GM23248 (cell line): Measurements from ENCODE around the gene SNAPC4. TPM values are rescaled to one million over a fixed set of nuclear protein-coding genes. Genes with fewer than 3 reads are reported as not detected.

Experiments used
- DNase-seq: peaks from one replicate; pipeline ENCODE4 v3.0.0-alpha.2; 2015
- H2AFZ ChIP-seq: fragments of 200-600 bp; sonication (generic); 2 replicates; pipeline ENCODE4 v1.6.1; 2016; ENCODE audit warnings: antibody characterized with exemption
- H3F3A ChIP-seq: fragments of 200-600 bp; sonication (generic); 2 replicates; pipeline ENCODE4 v1.6.1; 2016; ENCODE audit warnings: mild to moderate bottlenecking, antibody characterized with exemption, mixed run types; ENCODE audit not compliant: insufficient read depth
- H3K27ac ChIP-seq: fragments of 200-600 bp; sonication (generic); 2 replicates; pipeline ENCODE4 v1.5.1; 2016; ENCODE audit warnings: mild to moderate bottlenecking
- H3K27me3 ChIP-seq: fragments of 200-600 bp; sonication (generic); replicated peaks from 2 replicates; pipeline ENCODE4 v1.6.1; 2016; ENCODE audit warnings: mild to moderate bottlenecking; ENCODE audit not compliant: insufficient read depth
- H3K36me3 ChIP-seq: fragments of 200-600 bp; sonication (generic); 2 replicates; pipeline ENCODE4 v1.6.1; 2016; ENCODE audit warnings: low read depth, mild to moderate bottlenecking
- H3K4me1 ChIP-seq: fragments of 200-600 bp; sonication (generic); 2 replicates; pipeline ENCODE4 v1.6.1; 2016; ENCODE audit warnings: mild to moderate bottlenecking; ENCODE audit not compliant: insufficient read depth
- H3K4me2 ChIP-seq: fragments of 200-600 bp; sonication (generic); one replicate; pipeline ENCODE4 v1.6.1; 2016; ENCODE audit warnings: mild to moderate bottlenecking; ENCODE audit not compliant: unreplicated experiment
- H3K4me3 ChIP-seq: fragments of 200-600 bp; sonication (generic); 2 replicates; pipeline ENCODE4 v1.5.1; 2016; ENCODE audit warnings: mild to moderate bottlenecking
- H3K79me2 ChIP-seq: fragments of 200-600 bp; sonication (generic); 2 replicates; pipeline ENCODE4 v1.6.1; 2016; ENCODE audit warnings: mild to moderate bottlenecking; ENCODE audit not compliant: insufficient read depth
- H3K9ac ChIP-seq: fragments of 200-600 bp; sonication (generic); 2 replicates; pipeline ENCODE4 v1.6.1; 2016; ENCODE audit warnings: mild to moderate bottlenecking
- H3K9me2 ChIP-seq: fragments of 200-600 bp; sonication (generic); 2 replicates; pipeline ENCODE4 v1.6.1; 2016; ENCODE audit warnings: mixed run types, mild to moderate bottlenecking, moderate library complexity; ENCODE audit not compliant: insufficient read depth
- H3K9me3 ChIP-seq: fragments of 200-600 bp; sonication (generic); one replicate; pipeline ENCODE4 v1.6.1; 2017; ENCODE audit warnings: low read depth
- H4K20me1 ChIP-seq: fragments of 200-600 bp; sonication (generic); 2 replicates; pipeline ENCODE4 v1.6.0; 2016; ENCODE audit not compliant: insufficient read depth
- EZH2 ChIP-seq: fragments of 200-600 bp; sonication (generic); IDR thresholded peaks from 2 replicates; pipeline ENCODE4 v1.6.1; 2018; ENCODE audit warnings: antibody characterized with exemption, mild to moderate bottlenecking; ENCODE audit not compliant: insufficient read depth, poor library complexity, severe bottlenecking
- EZH2phosphoT487 ChIP-seq: fragments of 200-600 bp; sonication (generic); IDR thresholded peaks from 2 replicates; pipeline ENCODE4 v1.6.1; 2018; ENCODE audit warnings: antibody characterized with exemption, moderate library complexity, mild to moderate bottlenecking, low read depth; ENCODE audit not compliant: insufficient read depth
- whole genome bisulfite sequencing, 2 experiments: methylation state at CpG; one replicate each; pipeline ENCODE4 v1.1.6; 2015 to 2017; ENCODE audit warnings: low lambda C conversion rate in 2 of 2, low coverage in 1 of 2; ENCODE audit errors: missing lambda C conversion rate in 2 of 2; 5-methylcytosine and 5-hydroxymethylcytosine counted together
- in situ Hi-C: fragments of 300-500 bp; cut with MboI; formaldehyde crosslinking; loops from 2 replicates; pipeline ENCODE4 v1.15.0; 2020
- polyA plus RNA-seq: library from polyadenylated mRNA; unstranded; fragments of >200 nt; fragmentation: Nextera tagmentation; extraction: Ambion mirVana; gene quantifications from 2 replicates; pipeline ENCODE4 v1.2.1, GENCODE V29; 2016
- total RNA-seq: library from RNA; depleted of rRNA; stranded (reverse); fragments of >200 nt; shearing (Covaris generic); gene quantifications from 2 replicates; pipeline ENCODE4 v1.2.3, GENCODE V29; 2014

Gene SNAPC4
- total and polyA plus RNA-seq, 2 experiments from 2014 or later: 4.4 to 5.2 TPM

- no peak for DNase-seq
- Histone ChIP-seq H3K4me3 (no peak overlapping the region), H3K4me2 (no peak overlapping the region), H3K9me2 (no peaks in the 10 kb centered on the region), H3K9me3 (no peaks in the 10 kb centered on the region), H3K27ac (no peak overlapping the region), H3K79me2 (peaks cover 26% of the 10 kb centered on the region), H3K36me3 (no peaks in the 10 kb centered on the region), H3K9ac (no peak overlapping the region), H3K27me3 (no peaks in the 10 kb centered on the region), H2AFZ (no peak overlapping the region), H3F3A (peaks cover 10% of the 10 kb centered on the region; the same call in 1 of the 2 replicates), H4K20me1 (no peaks in the 10 kb centered on the region), H3K4me1 (peaks cover 7% of the 10 kb centered on the region)
- TF ChIP-seq EZH2 (no peak), EZH2phosphoT487 (no peak)
- WGBS, 2 experiments: 73 to 75% methylated on average over 13 of the region's 13 CpGs
- in situ Hi-C loops: no loop called here
Measured at GRCh38 chr9:136402067-136402466, 2.1 kb upstream of the SNAPC4 start.

DNA sequence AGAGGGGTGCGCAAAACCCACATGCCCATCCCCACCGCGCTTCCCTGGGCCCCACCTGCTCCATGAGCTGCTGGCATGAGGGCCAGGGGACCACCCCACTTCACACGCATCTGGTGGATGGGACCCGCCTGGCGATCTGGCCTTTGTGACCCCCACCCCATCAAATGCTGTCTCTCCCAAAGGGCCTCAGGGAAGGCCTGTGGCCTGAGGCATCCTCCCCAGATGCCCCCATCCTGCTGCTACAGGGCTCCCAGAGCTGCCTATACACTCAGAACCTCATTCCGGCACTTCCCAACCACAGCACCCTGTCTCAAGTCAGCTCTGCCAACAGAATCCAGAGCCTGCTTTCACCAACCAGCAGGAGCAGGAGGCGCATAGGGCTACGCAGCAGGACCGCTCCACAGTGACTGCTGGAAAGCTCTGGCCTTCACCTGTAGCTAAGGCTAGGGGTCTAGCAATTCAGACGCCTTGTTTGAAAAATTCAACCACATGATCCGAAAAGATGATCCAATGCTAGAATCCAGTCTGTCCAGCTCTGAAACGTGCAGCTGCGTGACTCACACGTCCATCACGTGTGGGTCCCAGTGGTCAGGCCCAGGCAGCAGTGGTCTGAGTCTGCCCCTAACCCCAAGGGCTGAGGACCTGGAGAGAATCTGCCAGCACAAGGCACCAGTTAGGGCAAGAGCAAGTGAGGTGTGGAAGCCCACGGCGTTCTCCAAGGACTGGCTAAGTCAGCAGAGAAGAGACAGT lies 1.4 kb upstream of the SNAPC4 start:
- no peaks in the 10 kb centered on the region for H3K9me3 ChIP-seq
- peaks cover 7% of the 10 kb centered on the region for H3K4me1 ChIP-seq
- H3K27me3 ChIP-seq: no peaks in the 10 kb centered on the region
- peak overlapping the region; percentile 85; the same call in 1 of the 2 replicates for H3K9ac ChIP-seq
- no peaks in the 10 kb centered on the region for H3K9me2 ChIP-seq
- H3K27ac ChIP-seq: no peak overlapping the region
- DNase-seq: peak; percentile 30
- in situ Hi-C loops: no loop called here
- H3K4me2 ChIP-seq: no peak overlapping the region
- 85 to 86% methylated on average over 18 of the region's 18 CpGs for WGBS, 2 experiments
- H3F3A ChIP-seq: peaks cover 10% of the 10 kb centered on the region; the same call in 1 of the 2 replicates
- H3K4me3 ChIP-seq: no peak overlapping the region
- no peaks in the 10 kb centered on the region for H3K36me3 ChIP-seq
- no peak overlapping the region for H2AFZ ChIP-seq
- TF ChIP-seq EZH2phosphoT487: no peak
- TF ChIP-seq EZH2: no peak
- H3K79me2 ChIP-seq: peaks cover 33% of the 10 kb centered on the region
- no peaks in the 10 kb centered on the region for H4K20me1 ChIP-seq

- H3K4me3 ChIP-seq: peak overlapping the region; percentile 90
- H3K4me2 ChIP-seq: peak overlapping the region; percentile 92
- in situ Hi-C loops: no loop called here
- no peaks in the 10 kb centered on the region for H4K20me1 ChIP-seq
- H3K4me1 ChIP-seq: peaks cover 7% of the 10 kb centered on the region
- peak overlapping the region; percentile 85 for H3K9ac ChIP-seq
- no peaks in the 10 kb centered on the region for H3K9me3 ChIP-seq
- peak; percentile 65 for DNase-seq
- WGBS, 2 experiments: 1 to 2% methylated on average over 35 to 41 of the region's 67 CpGs
- H2AFZ ChIP-seq: peak overlapping the region; percentile 63
- H3K27me3 ChIP-seq: no peaks in the 10 kb centered on the region
- peak overlapping the region; percentile 48 for H3K27ac ChIP-seq
- no peaks in the 10 kb centered on the region for H3K9me2 ChIP-seq
- no peaks in the 10 kb centered on the region for H3K36me3 ChIP-seq
- no peak for TF ChIP-seq EZH2
- no peak for TF ChIP-seq EZH2phosphoT487
- H3K79me2 ChIP-seq: peaks cover 44% of the 10 kb centered on the region
- peaks cover 10% of the 10 kb centered on the region; the same call in 1 of the 2 replicates for H3F3A ChIP-seq
Measured at GRCh38 chr9:136399176-136400037, 563 bp downstream of the SNAPC4 start.

DNA sequence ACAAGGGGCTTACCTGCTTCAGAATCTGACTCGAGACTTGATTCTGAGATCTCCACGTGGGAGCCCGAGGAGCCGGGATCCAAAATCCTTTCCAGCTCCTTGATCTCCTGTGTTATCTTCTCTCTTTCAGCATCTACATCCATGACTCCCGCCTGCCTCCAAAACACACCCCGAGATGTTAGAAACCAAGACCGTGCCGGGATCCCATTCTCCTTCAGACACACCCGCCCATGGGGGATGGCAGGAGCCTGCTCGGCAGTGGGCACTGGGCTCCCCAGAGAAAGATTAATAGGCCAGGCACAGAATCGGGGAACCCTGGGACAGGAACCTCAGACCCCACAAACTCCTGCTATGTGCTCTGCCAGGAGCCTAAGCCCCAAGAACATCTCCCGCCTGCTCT lies 1.7 kb downstream of the SNAPC4 start:
- H3K79me2 ChIP-seq: peaks cover 44% of the 10 kb centered on the region
- no peak for DNase-seq
- 95 to 97% methylated on average over 10 to 12 of the region's 12 CpGs for WGBS, 2 experiments
- no peaks in the 10 kb centered on the region for H3K9me3 ChIP-seq
- TF ChIP-seq EZH2phosphoT487 (no peak), EZH2 (no peak)
- no peaks in the 10 kb centered on the region for H3K36me3 ChIP-seq
- H3K9ac ChIP-seq: peak overlapping the region; percentile 85
- H3K4me2 ChIP-seq: no peak overlapping the region
- H3F3A ChIP-seq: peaks cover 10% of the 10 kb centered on the region; the same call in 1 of the 2 replicates
- no peak overlapping the region for H2AFZ ChIP-seq
- in situ Hi-C loops: no loop called here
- no peaks in the 10 kb centered on the region for H3K9me2 ChIP-seq
- no peak overlapping the region for H3K27ac ChIP-seq
- no peaks in the 10 kb centered on the region for H4K20me1 ChIP-seq
- H3K4me3 ChIP-seq: 0 out of 2 replicates have a peak overlapping the region, but pooled peaks have one; percentile 90
- H3K4me1 ChIP-seq: peaks cover 7% of the 10 kb centered on the region
- no peaks in the 10 kb centered on the region for H3K27me3 ChIP-seq
